ENCODE measurements around the gene RASGEF1B.
A peak's percentile ranks its signal among the peaks of the same experiment; 100 is the strongest.

- TF ChIP-seq ZNF114 (CRISPR knock-in tag; IDR thresholded peaks at IDR 0.05), result no peak
- peak; percentile 79 to 99 for TF ChIP-seq CTCF (conservative IDR thresholded peaks at IDR 0.05; ENCODE audit: low read depth in 2 of 2)
- TF ChIP-seq EZH2phosphoT487 (IDR thresholded peaks at IDR 0.05; ENCODE audit: unreplicated experiment), result no peak
- no peak for TF ChIP-seq CREB1 (CRISPR knock-in tag; IDR thresholded peaks at IDR 0.05; ENCODE audit: low read depth)
- no peak for TF ChIP-seq REST (IDR thresholded peaks at IDR 0.05; ENCODE audit: unreplicated experiment)
- TF ChIP-seq EZH2 (IDR thresholded peaks at IDR 0.05; ENCODE audit: low read depth, unreplicated experiment), result no peak
- TF ChIP-seq POLR2AphosphoS5 (IDR thresholded peaks at IDR 0.05; ENCODE audit: low read depth), result no peak
- TF ChIP-seq JUNB (IDR thresholded peaks at IDR 0.05; ENCODE audit: unreplicated experiment), result no peak
- TF ChIP-seq NANOG (IDR thresholded peaks at IDR 0.05; ENCODE audit: borderline replicate concordance), result no peak
Measured at GRCh38 chr4:81405900-81406401, 65.8 kb downstream of the RASGEF1B start.

All from GM23338 (cell line).